Calu3 (cell line): Measurements from ENCODE around the gene IL37. TPM values are rescaled to one million over a fixed set of nuclear protein-coding genes. Genes with fewer than 3 reads are reported as not detected.

Source experiments
- BruUV-seq: library from RNA; stranded (reverse); fragments of 400-500 nt; replicated peaks from 2 replicates; lab custom pipeline; 2021; lab: Mats Ljungman, UMichigan
- CTCF ChIA-PET: fragments of 300-600 bp; sonication (Branson Sonifier 250); formaldehyde crosslinking; loops from one replicate; lab custom pipeline; 2022; ENCODE audit warnings: antibody characterized with exemption; lab: Charles Lee
- DNase-seq: peaks from one replicate; pipeline ENCODE4 v3.0.0; 2022
- H3K27ac Mint-ChIP-seq: one replicate; pipeline ENCODE4 v1.8.0; 2022; ENCODE audit warnings: mixed read lengths; ENCODE audit not compliant: unreplicated experiment
- H3K27me3 Mint-ChIP-seq: one replicate; pipeline ENCODE4 v1.8.0; 2022; ENCODE audit warnings: mixed read lengths; ENCODE audit not compliant: unreplicated experiment
- H3K36me3 Mint-ChIP-seq: one replicate; pipeline ENCODE4 v1.8.0; 2022; ENCODE audit warnings: mild to moderate bottlenecking, moderate library complexity, mixed read lengths; ENCODE audit not compliant: insufficient read depth, unreplicated experiment
- H3K4me1 Mint-ChIP-seq: one replicate; pipeline ENCODE4 v1.8.0; 2022; ENCODE audit warnings: mild to moderate bottlenecking, low read depth, mixed read lengths; ENCODE audit not compliant: unreplicated experiment
- H3K4me3 Mint-ChIP-seq: one replicate; pipeline ENCODE4 v1.8.0; 2022; ENCODE audit warnings: mild to moderate bottlenecking, low read depth, moderate library complexity, mixed read lengths; ENCODE audit not compliant: unreplicated experiment
- H3K9me3 Mint-ChIP-seq: one replicate; pipeline ENCODE4 v1.8.0; 2022; ENCODE audit warnings: low read depth, mixed read lengths; ENCODE audit not compliant: unreplicated experiment
- CTCF ChIP-seq: fragments of 200-600 bp; IDR thresholded peaks from one replicate; pipeline ENCODE4 v1.8.0; 2022; ENCODE audit warnings: antibody characterized with exemption; ENCODE audit not compliant: unreplicated experiment
- intact Hi-C: fragments of 100-400 bp; cut with micrococcal nuclease; formaldehyde crosslinking; loops from one replicate; pipeline ENCODE4 v1.10.0; 2022; ENCODE audit not compliant: unreplicated experiment
- total RNA-seq: library from RNA; stranded (reverse); gene quantifications from 2 replicates; pipeline ENCODE4 v1.2.3, GENCODE V29; 2022

Gene IL37
- total RNA-seq, 1 experiment from 2014 or later = 2.0 TPM

- Mint-ChIP-seq H3K4me3 (no peak overlapping the region), H3K27ac (no peak overlapping the region), H3K9me3 (no peaks in the 10 kb centered on the region), H3K4me1 (peaks cover 32% of the 10 kb centered on the region), H3K27me3 (no peaks in the 10 kb centered on the region), H3K36me3 (no peaks in the 10 kb centered on the region)
- CTCF ChIA-PET = no interaction called here
- no peak for DNase-seq
- no TSS peak for BruUV-seq
- intact Hi-C loops = no loop called here
- TF ChIP-seq CTCF = no peak
These were observed 746 bp upstream of the IL37 start for GRCh38 chr2:112910219-112910618.

- no peak for TF ChIP-seq CTCF
- no peaks in the 10 kb centered on the region for H3K36me3 Mint-ChIP-seq
- no peak for DNase-seq
- CTCF ChIA-PET = no interaction called here
- BruUV-seq = no TSS peak
- no peak overlapping the region for H3K27ac Mint-ChIP-seq
- H3K4me3 Mint-ChIP-seq = no peak overlapping the region
- no peaks in the 10 kb centered on the region for H3K9me3 Mint-ChIP-seq
- no peaks in the 10 kb centered on the region for H3K27me3 Mint-ChIP-seq
- intact Hi-C loops = no loop called here
- H3K4me1 Mint-ChIP-seq = peaks cover 14% of the 10 kb centered on the region
These were observed 1.4 kb downstream of the IL37 start for GRCh38 chr2:112912403-112912802.

GRCh38 chr2:112915300-112916144, 4.6 kb downstream of the IL37 start:
- intact Hi-C loops = no loop called here
- no TSS peak for BruUV-seq
- no peak for DNase-seq
- CTCF ChIA-PET = interaction anchor here (1.1 kb wide), 1 partner anchor 9 kb away, joined by 3 read pairs; no protein-coding TSS in a partner anchor
- no peak for TF ChIP-seq CTCF
- Mint-ChIP-seq H3K36me3 (no peaks in the 10 kb centered on the region), H3K4me1 (peaks cover 12% of the 10 kb centered on the region), H3K27ac (no peak overlapping the region), H3K4me3 (no peak overlapping the region), H3K9me3 (no peaks in the 10 kb centered on the region), H3K27me3 (no peaks in the 10 kb centered on the region)

- TF ChIP-seq CTCF = no peak
These were observed 5.2 kb downstream of the IL37 start for GRCh38 chr2:112916145-112916571.

More at GRCh38 chr2:112916145-112916571, 5.2 kb downstream of the IL37 start:
- H3K36me3 Mint-ChIP-seq = no peaks in the 10 kb centered on the region
- H3K4me1 Mint-ChIP-seq = peaks cover 6% of the 10 kb centered on the region
- no peak overlapping the region for H3K4me3 Mint-ChIP-seq
- BruUV-seq = no TSS peak
- no peak for DNase-seq
- no peaks in the 10 kb centered on the region for H3K27me3 Mint-ChIP-seq
- intact Hi-C loops = no loop called here
- CTCF ChIA-PET = interaction anchor here (1.1 kb wide), 1 partner anchor 9 kb away, joined by 3 read pairs; no protein-coding TSS in a partner anchor
- H3K27ac Mint-ChIP-seq = no peak overlapping the region
- H3K9me3 Mint-ChIP-seq = no peaks in the 10 kb centered on the region
